CD14-positive monocyte (primary cell): Measurements from ENCODE around the gene GCNA. TPM values are rescaled to one million over a fixed set of nuclear protein-coding genes. Genes with fewer than 3 reads are reported as not detected.
"Not testable (repeated sequence)": the region's sequence is repeated elsewhere in the genome, so short reads cannot be mapped to it uniquely, and the experiment has no call there.

ENCODE experiments used
- DNase-seq, 3 donors: peaks; one replicate each; pipeline ENCODE4 v3.0.0-alpha.2; 2011 to 2022
- H2AFZ ChIP-seq: 2 replicates; pipeline ENCODE4 v1.6.0; 2012; ENCODE audit warnings: mild to moderate bottlenecking, low read depth, low read length, inconsistent platforms; ENCODE audit not compliant: insufficient read depth, poor library complexity, severe bottlenecking
- H3K27ac ChIP-seq, 2 donors: 1 replicate in 1 of 2; 2 replicates in 1 of 2; pipeline ENCODE4 v1.5.1; 2012 to 2013; ENCODE audit warnings: low read length in 2 of 2, control low read depth in 1 of 2, inconsistent platforms in 1 of 2, low read depth in 1 of 2, mild to moderate bottlenecking in 1 of 2
- H3K27me3 ChIP-seq, 2 donors: one replicate each; pipeline versions ENCODE4 v1.6.0 to v1.6.1; 2011 to 2013; ENCODE audit warnings: low read length in 2 of 2; ENCODE audit not compliant: control insufficient read depth in 2 of 2, insufficient read depth in 2 of 2
- H3K36me3 ChIP-seq, 2 donors: replicated peaks in 1 of 2; 1 replicate in 1 of 2; 2 replicates in 1 of 2; pipeline versions ENCODE4 v1.5.1 to v1.6.1; 2012 to 2013; ENCODE audit warnings: low read length in 2 of 2, control low read depth in 1 of 2, inconsistent platforms in 1 of 2, mild to moderate bottlenecking in 1 of 2; ENCODE audit not compliant: insufficient read depth in 2 of 2, control insufficient read depth in 1 of 2
- H3K4me1 ChIP-seq, 2 donors: 1 replicate in 1 of 2; 2 replicates in 1 of 2; pipeline versions ENCODE4 v1.5.1 to v1.6.1; 2012 to 2013; ENCODE audit warnings: low read length in 2 of 2, control low read depth in 1 of 2, inconsistent platforms in 1 of 2, mild to moderate bottlenecking in 1 of 2, moderate library complexity in 1 of 2; ENCODE audit not compliant: insufficient read depth in 2 of 2, control insufficient read depth in 1 of 2
- H3K4me2 ChIP-seq: replicated peaks from 2 replicates; pipeline ENCODE3; 2012; ENCODE audit warnings: low read length, moderate library complexity, mild to moderate bottlenecking; ENCODE audit not compliant: poor library complexity, severe bottlenecking; ENCODE audit errors: extremely low read depth
- H3K4me3 ChIP-seq, 3 experiments: fragments of 200-600 bp in 1 of 3; sonication (generic) in 1 of 3; replicated peaks in 1 of 3; 1 replicate in 2 of 3; 2 replicates in 1 of 3; pipeline ENCODE4 v1.5.1; 2011 to 2013; ENCODE audit warnings: low read length in 3 of 3, mild to moderate bottlenecking in 3 of 3, control low read depth in 2 of 3, low read depth in 2 of 3, inconsistent platforms in 1 of 3, moderate library complexity in 1 of 3
- H3K79me2 ChIP-seq: 2 replicates; pipeline ENCODE4 v1.6.0; 2012; ENCODE audit warnings: mild to moderate bottlenecking, control low read depth, inconsistent platforms, low read length, moderate library complexity; ENCODE audit not compliant: insufficient read depth
- H3K9ac ChIP-seq: 2 replicates; pipeline ENCODE4 v1.6.0; 2017; ENCODE audit warnings: low read length, mild to moderate bottlenecking; ENCODE audit not compliant: insufficient read depth, poor library complexity, severe bottlenecking
- H3K9me3 ChIP-seq, 2 donors: replicated peaks in 1 of 2; 1 replicate in 1 of 2; 2 replicates in 1 of 2; pipeline versions ENCODE4 v1.5.1 to v1.6.1; 2012 to 2013; ENCODE audit warnings: low read length in 2 of 2, control low read depth in 1 of 2; ENCODE audit not compliant: control insufficient read depth in 1 of 2, insufficient read depth in 1 of 2
- H4K20me1 ChIP-seq: 2 replicates; pipeline ENCODE4 v1.6.0; 2012; ENCODE audit warnings: mild to moderate bottlenecking, low read length, control low read depth, moderate library complexity; ENCODE audit not compliant: insufficient read depth
- H3K27ac Mint-ChIP-seq, 7 donors: one replicate each; pipeline ENCODE4 v1.8.0; 2020; ENCODE audit warnings: mild to moderate bottlenecking in 7 of 7, mixed read lengths in 7 of 7, moderate library complexity in 6 of 7, inconsistent platforms in 2 of 7
- H3K27me3 Mint-ChIP-seq, 3 donors: one replicate each; pipeline ENCODE4 v1.8.0; 2021 to 2022; ENCODE audit warnings: low read depth in 3 of 3, mild to moderate bottlenecking in 3 of 3, mixed read lengths in 3 of 3, moderate library complexity in 3 of 3, inconsistent platforms in 1 of 3
- H3K36me3 Mint-ChIP-seq, 2 donors: one replicate each; pipeline ENCODE4 v1.8.0; 2020; ENCODE audit warnings: mixed read lengths in 2 of 2, inconsistent platforms in 1 of 2, mild to moderate bottlenecking in 1 of 2
- H3K4me1 Mint-ChIP-seq: one replicate; pipeline ENCODE4 v1.8.0; 2020; ENCODE audit warnings: mild to moderate bottlenecking, mixed read lengths
- H3K4me3 Mint-ChIP-seq, 2 donors: one replicate each; pipeline ENCODE4 v1.8.0; 2020; ENCODE audit warnings: mild to moderate bottlenecking in 2 of 2, mixed read lengths in 2 of 2, moderate library complexity in 1 of 2
- H3K9me3 Mint-ChIP-seq, 7 donors: one replicate each; pipeline ENCODE4 v1.8.0; 2020 to 2022; ENCODE audit warnings: mixed read lengths in 7 of 7, mild to moderate bottlenecking in 6 of 7, moderate library complexity in 6 of 7, inconsistent platforms in 2 of 7
- CTCF ChIP-seq: fragments of 200-600 bp; IDR thresholded peaks from one replicate; pipeline ENCODE4 v1.8.0; 2022; ENCODE audit warnings: antibody characterized with exemption, mild to moderate bottlenecking
- WGBS: methylation state at CpG from one replicate; pipeline ENCODE4 v1.1.5; 2013; ENCODE audit warnings: missing lambda C conversion rate; ENCODE audit not compliant: insufficient coverage; 5-methylcytosine and 5-hydroxymethylcytosine counted together
- intact Hi-C, 2 donors: fragments of 100-400 bp; cut with micrococcal nuclease; formaldehyde crosslinking; loops; one replicate each; pipeline versions ENCODE4 v1.15.0 to v1.15.1; 2023
- polyA plus RNA-seq, 3 donors: library from polyadenylated mRNA; depleted of rRNA in 1 of 3; unstranded in 2 of 3; stranded (reverse) in 1 of 3; fragments of 300-500 nt in 2 of 3; fragments of >200 nt in 1 of 3; fragmentation: Illumina TruSeq in 2 of 3; gene quantifications; 1 replicate in 2 of 3; 2 replicates in 1 of 3; pipeline ENCODE4 v1.2.3, GENCODE V29; 2012 to 2021

GCNA gene
- polyA plus RNA-seq, 3 donors, result 0.26 to 4.7 (median 0.27) TPM

GRCh38 chrX:71609095-71609750 is 31.0 kb downstream of the GCNA start:
- Mint-ChIP-seq H3K36me3 (peaks cover 81 to 83% of the 10 kb centered on the region in 2 donors), H3K27ac (no peak overlapping the region), H3K27me3 (peaks cover 0 to 4% (median 0%) of the 10 kb centered on the region in 3 donors), H3K4me1 (no peaks in the 10 kb centered on the region), H3K9me3 (peaks cover 0 to 1% (median 0%) of the 10 kb centered on the region in 7 donors), H3K4me3 (no peak overlapping the region)
- no peak overlapping the region for H3K4me2 ChIP-seq
- no peak overlapping the region for H3K4me3 ChIP-seq
- H4K20me1 ChIP-seq, result no peaks in the 10 kb centered on the region
- no peak for DNase-seq
- no peak overlapping the region for H3K27ac ChIP-seq
- H3K9me3 ChIP-seq, result no peaks in the 10 kb centered on the region
- TF ChIP-seq CTCF, result no peak
- H3K79me2 ChIP-seq, result no peaks in the 10 kb centered on the region
- H3K4me1 ChIP-seq, result no peaks in the 10 kb centered on the region
- no CpG with 5 or more reads among the region's 3 CpGs for WGBS
- no peak overlapping the region for H2AFZ ChIP-seq
- intact Hi-C loops, result no loop called here
- H3K36me3 ChIP-seq, result peaks cover 62 to 90% of the 10 kb centered on the region in 2 donors
- H3K9ac ChIP-seq, result no peak overlapping the region
- no peaks in the 10 kb centered on the region for H3K27me3 ChIP-seq

GRCh38 chrX:71611736-71612135 is 33.5 kb downstream of the GCNA start:
- H3K9me3 ChIP-seq, H3K4me1 ChIP-seq, H3K4me2 ChIP-seq, H3K4me1 Mint-ChIP-seq, DNase-seq, H3K27ac Mint-ChIP-seq, H3K27ac ChIP-seq, H3K27me3 Mint-ChIP-seq, H3K79me2 ChIP-seq, H3K4me3 ChIP-seq, H3K9me3 Mint-ChIP-seq, intact Hi-C loops, H3K27me3 ChIP-seq, H2AFZ ChIP-seq, H3K9ac ChIP-seq, H3K4me3 Mint-ChIP-seq, H4K20me1 ChIP-seq: not testable (repeated sequence)
- 97% methylated on average over 5 of the region's 9 CpGs for WGBS
- H3K36me3 Mint-ChIP-seq, result peaks cover 70% of the 10 kb centered on the region in 2 donors
- H3K36me3 ChIP-seq, result peaks cover 42 to 68% of the 10 kb centered on the region in 2 donors
